Panc1 (cell line): ENCODE measurements around the gene IGF1. TPM values are rescaled to one million over a fixed set of nuclear protein-coding genes. Genes with fewer than 3 reads are reported as not detected.

Experiments
- ATAC-seq: fragments of 200-7000 bp; cut with Tn5 transposase; 2 replicates; pipeline ENCODE4 v1.9.1; 2020; ENCODE audit warnings: mild to moderate bottlenecking, moderate library complexity
- BruUV-seq: library from RNA; stranded (reverse); fragments of 400-500 nt; replicated peaks from 2 replicates; lab custom pipeline; 2021; lab: Mats Ljungman, UMichigan
- CTCF ChIA-PET: fragments of 300-600 bp; sonication (Branson Sonifier 250); formaldehyde crosslinking; loops from one replicate; lab custom pipeline; 2022; ENCODE audit warnings: antibody characterized with exemption; lab: Charles Lee
- POLR2A ChIA-PET: fragments of 300-600 bp; sonication (Branson Sonifier 250); formaldehyde crosslinking; loops from one replicate; lab custom pipeline; 2022; ENCODE audit warnings: antibody characterized with exemption; lab: Charles Lee
- DNase-seq: peaks from one replicate; pipeline ENCODE4 v3.0.0-alpha.2; 2010; ENCODE audit warnings: low read depth, low spot score
- H3K27ac ChIP-seq: 2 replicates; pipeline ENCODE4 v1.5.1; 2011; ENCODE audit warnings: mild to moderate bottlenecking, low read length, inconsistent platforms
- H3K27me3 ChIP-seq: fragments of 200-500 bp; sonication (Bioruptor generic); 2 replicates; pipeline ENCODE4 v1.6.0; 2014; ENCODE audit warnings: low read length, inconsistent platforms; ENCODE audit not compliant: control insufficient read depth, insufficient read depth
- H3K36me3 ChIP-seq: fragments of 200-500 bp; sonication (Bioruptor generic); 2 replicates; pipeline ENCODE4 v1.5.1; 2014; ENCODE audit warnings: inconsistent platforms, mild to moderate bottlenecking, low read length, moderate library complexity; ENCODE audit not compliant: control insufficient read depth, insufficient read depth
- H3K4me1 ChIP-seq: 2 replicates; pipeline ENCODE4 v1.5.1; 2011; ENCODE audit warnings: inconsistent platforms, mild to moderate bottlenecking, low read length, moderate library complexity; ENCODE audit not compliant: control insufficient read depth, insufficient read depth
- H3K4me3 ChIP-seq, 2 experiments: 2 replicates each; pipeline ENCODE4 v1.5.1; 2011 to 2012; ENCODE audit warnings: low read depth in 2 of 2, low read length in 2 of 2, mild to moderate bottlenecking in 2 of 2, inconsistent platforms in 1 of 2, moderate library complexity in 1 of 2
- H3K9me3 ChIP-seq: fragments of 200-500 bp; sonication (Bioruptor generic); 2 replicates; pipeline ENCODE4 v1.5.1; 2014; ENCODE audit warnings: low read depth, mild to moderate bottlenecking, inconsistent platforms, low read length, moderate library complexity; ENCODE audit not compliant: control insufficient read depth, insufficient read depth
- POLR2AphosphoS5 ChIP-seq: IDR thresholded peaks from 2 replicates; pipeline ENCODE4 v1.6.1; 2012; ENCODE audit warnings: mild to moderate bottlenecking, low read depth, low read length, moderate library complexity
- SIN3A ChIP-seq: IDR thresholded peaks from 2 replicates; pipeline ENCODE4 v1.6.1; 2012; ENCODE audit warnings: low read depth, mild to moderate bottlenecking, low read length, moderate library complexity, borderline replicate concordance; ENCODE audit not compliant: insufficient read depth
- TCF7L2 ChIP-seq: IDR thresholded peaks from 2 replicates; pipeline ENCODE4 v1.6.1; 2011; ENCODE audit warnings: mild to moderate bottlenecking, low read depth, low read length, inconsistent platforms
- in situ Hi-C: cut with HindIII; loops from 2 replicates; pipeline ENCODE4 v1.10.0; 2016; ENCODE audit warnings: low sequenced_read_pairs, low pct_unique_long_range_greater_than_20kb
- intact Hi-C: fragments of 100-400 bp; cut with micrococcal nuclease; formaldehyde crosslinking; loops from one replicate; pipeline ENCODE4 v1.10.0; 2022; ENCODE audit not compliant: unreplicated experiment
- total RNA-seq: library from RNA; stranded (reverse); gene quantifications from one replicate; pipeline ENCODE4 v1.2.1, GENCODE V29; 2021; ENCODE audit not compliant: unreplicated experiment
- TF ChIP-seq, protein P1 (sequence below), 2 experiments: IDR thresholded peaks; 2 replicates each; pipeline ENCODE4 v1.6.1; 2011 to 2012; ENCODE audit warnings: low read depth in 2 of 2, control low read depth in 1 of 2, low read length in 1 of 2, mild to moderate bottlenecking in 1 of 2, moderate library complexity in 1 of 2; ENCODE audit not compliant: insufficient read depth in 1 of 2
- TF ChIP-seq, protein P2 (sequence below): fragments of 450-650 bp; IDR thresholded peaks from 2 replicates; pipeline ENCODE4 v1.5.1; 2017; ENCODE audit warnings: mild to moderate bottlenecking

IGF1 gene
- total RNA-seq, 1 experiment from 2014 or later, result not detected

DNA sequence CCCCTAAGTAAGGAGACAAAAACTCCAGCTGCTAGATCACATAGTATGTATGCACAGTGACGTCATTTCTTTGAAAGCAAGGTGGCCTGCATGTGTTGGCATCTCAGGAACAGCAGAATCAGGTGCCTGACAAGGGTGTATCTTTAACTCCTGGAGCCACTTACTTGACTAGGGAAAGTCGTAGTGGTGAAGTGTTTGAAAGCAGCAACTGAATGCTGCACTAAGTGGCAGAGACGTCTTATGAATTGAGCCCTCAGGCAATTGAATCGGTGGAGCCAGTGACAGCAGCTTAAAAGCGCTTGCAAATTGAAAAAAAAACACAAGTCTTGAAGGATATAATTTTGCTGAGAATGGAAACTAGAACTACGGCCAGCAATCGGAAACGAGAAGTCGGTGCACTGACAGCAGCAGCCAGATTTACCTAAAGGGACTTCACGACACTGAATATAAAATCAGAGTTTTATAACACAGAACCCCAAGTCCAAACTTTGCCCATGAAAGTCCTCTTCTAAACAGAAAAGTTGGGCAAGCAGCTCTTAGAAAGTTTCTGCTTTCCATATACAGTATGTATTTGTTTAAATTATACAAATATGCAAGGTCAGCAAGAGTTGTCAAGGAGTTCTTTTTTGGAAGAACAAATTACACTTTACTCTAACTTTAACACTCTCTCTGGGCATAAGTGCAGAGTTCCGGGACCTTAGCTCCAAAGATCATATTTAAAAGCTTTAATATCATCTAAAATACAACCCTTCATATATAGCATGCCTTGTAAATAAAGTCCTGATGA, 1.1 kb downstream of the IGF1 start:
- ATAC-seq (no peak), DNase-seq (no peak)
- Histone ChIP-seq H3K4me1 (no peaks in the 10 kb centered on the region), H3K36me3 (no peaks in the 10 kb centered on the region), H3K4me3 (no peak overlapping the region), H3K9me3 (no peaks in the 10 kb centered on the region), H3K27me3 (no peaks in the 10 kb centered on the region), H3K27ac (no peak overlapping the region)
- CTCF ChIA-PET, result interaction anchor here (0.6 kb wide), 1 partner anchor 706 kb away, joined by 3 read pairs; no protein-coding TSS in a partner anchor
- no peak for TF ChIP-seq TCF7L2
- TF ChIP-seq, protein P1, sequence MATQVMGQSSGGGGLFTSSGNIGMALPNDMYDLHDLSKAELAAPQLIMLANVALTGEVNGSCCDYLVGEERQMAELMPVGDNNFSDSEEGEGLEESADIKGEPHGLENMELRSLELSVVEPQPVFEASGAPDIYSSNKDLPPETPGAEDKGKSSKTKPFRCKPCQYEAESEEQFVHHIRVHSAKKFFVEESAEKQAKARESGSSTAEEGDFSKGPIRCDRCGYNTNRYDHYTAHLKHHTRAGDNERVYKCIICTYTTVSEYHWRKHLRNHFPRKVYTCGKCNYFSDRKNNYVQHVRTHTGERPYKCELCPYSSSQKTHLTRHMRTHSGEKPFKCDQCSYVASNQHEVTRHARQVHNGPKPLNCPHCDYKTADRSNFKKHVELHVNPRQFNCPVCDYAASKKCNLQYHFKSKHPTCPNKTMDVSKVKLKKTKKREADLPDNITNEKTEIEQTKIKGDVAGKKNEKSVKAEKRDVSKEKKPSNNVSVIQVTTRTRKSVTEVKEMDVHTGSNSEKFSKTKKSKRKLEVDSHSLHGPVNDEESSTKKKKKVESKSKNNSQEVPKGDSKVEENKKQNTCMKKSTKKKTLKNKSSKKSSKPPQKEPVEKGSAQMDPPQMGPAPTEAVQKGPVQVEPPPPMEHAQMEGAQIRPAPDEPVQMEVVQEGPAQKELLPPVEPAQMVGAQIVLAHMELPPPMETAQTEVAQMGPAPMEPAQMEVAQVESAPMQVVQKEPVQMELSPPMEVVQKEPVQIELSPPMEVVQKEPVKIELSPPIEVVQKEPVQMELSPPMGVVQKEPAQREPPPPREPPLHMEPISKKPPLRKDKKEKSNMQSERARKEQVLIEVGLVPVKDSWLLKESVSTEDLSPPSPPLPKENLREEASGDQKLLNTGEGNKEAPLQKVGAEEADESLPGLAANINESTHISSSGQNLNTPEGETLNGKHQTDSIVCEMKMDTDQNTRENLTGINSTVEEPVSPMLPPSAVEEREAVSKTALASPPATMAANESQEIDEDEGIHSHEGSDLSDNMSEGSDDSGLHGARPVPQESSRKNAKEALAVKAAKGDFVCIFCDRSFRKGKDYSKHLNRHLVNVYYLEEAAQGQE (IDR thresholded peaks at IDR 0.05; ENCODE audit: insufficient read depth in 1 of 2, low read depth in 2 of 2, low read length in 1 of 2), result no peak
- no peak for TF ChIP-seq SIN3A
- no peak for TF ChIP-seq POLR2AphosphoS5
- TF ChIP-seq, protein P2, sequence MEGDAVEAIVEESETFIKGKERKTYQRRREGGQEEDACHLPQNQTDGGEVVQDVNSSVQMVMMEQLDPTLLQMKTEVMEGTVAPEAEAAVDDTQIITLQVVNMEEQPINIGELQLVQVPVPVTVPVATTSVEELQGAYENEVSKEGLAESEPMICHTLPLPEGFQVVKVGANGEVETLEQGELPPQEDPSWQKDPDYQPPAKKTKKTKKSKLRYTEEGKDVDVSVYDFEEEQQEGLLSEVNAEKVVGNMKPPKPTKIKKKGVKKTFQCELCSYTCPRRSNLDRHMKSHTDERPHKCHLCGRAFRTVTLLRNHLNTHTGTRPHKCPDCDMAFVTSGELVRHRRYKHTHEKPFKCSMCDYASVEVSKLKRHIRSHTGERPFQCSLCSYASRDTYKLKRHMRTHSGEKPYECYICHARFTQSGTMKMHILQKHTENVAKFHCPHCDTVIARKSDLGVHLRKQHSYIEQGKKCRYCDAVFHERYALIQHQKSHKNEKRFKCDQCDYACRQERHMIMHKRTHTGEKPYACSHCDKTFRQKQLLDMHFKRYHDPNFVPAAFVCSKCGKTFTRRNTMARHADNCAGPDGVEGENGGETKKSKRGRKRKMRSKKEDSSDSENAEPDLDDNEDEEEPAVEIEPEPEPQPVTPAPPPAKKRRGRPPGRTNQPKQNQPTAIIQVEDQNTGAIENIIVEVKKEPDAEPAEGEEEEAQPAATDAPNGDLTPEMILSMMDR, result no peak
- no TSS peak for BruUV-seq
- POLR2A ChIA-PET, result no interaction called here
- in situ Hi-C loops (no loop called here), intact Hi-C loops (loop anchor here (10.0 kb wide), 1 partner anchor 314 kb away; no protein-coding TSS in a partner anchor)

DNA sequence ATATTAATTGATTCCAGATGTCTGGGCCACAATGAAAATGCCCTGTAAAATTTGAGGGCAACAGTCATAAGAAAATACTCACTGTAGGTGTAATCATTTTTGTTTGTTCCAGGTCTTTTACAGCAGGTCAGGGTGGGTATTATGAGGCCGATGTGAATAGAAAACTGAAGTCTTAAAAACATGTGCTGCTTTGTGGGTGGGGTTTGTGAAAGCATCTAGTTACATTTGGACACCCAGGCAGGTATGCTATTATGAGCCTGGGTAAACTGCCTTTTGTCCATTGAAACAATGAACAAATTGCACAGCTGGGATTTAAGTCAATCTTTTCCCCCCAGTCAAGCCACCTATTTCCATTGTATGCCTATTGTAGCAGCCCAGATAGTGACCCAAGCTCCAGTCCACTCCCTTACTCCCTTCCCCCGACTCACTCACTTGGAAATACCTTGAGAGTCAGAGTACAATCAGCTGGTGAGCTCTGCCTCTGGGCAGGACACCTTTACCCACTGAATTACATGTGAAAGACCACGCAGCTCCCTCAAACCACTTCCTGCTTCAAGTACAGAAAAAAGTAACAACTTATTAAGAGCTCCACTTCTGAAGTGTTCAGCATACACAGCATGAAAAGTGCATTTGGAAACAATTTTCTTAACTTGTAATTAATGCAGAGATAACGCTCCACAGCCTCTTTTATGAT, 1.8 kb downstream of the IGF1 start:
- H3K36me3 ChIP-seq, result no peaks in the 10 kb centered on the region
- intact Hi-C loops (loop anchor here (10.0 kb wide), 1 partner anchor 314 kb away; no protein-coding TSS in a partner anchor), in situ Hi-C loops (no loop called here)
- no peak for ATAC-seq
- ChIA-PET CTCF (interaction anchor here (0.6 kb wide), 1 partner anchor 706 kb away, joined by 3 read pairs; no protein-coding TSS in a partner anchor), POLR2A (no interaction called here)
- no peak for DNase-seq
- H3K9me3 ChIP-seq, result no peaks in the 10 kb centered on the region
- H3K27me3 ChIP-seq, result no peaks in the 10 kb centered on the region
- TF ChIP-seq, protein P1 (IDR thresholded peaks at IDR 0.05; ENCODE audit: insufficient read depth in 1 of 2, low read depth in 2 of 2, low read length in 1 of 2), result no peak
- no peak for TF ChIP-seq SIN3A
- TF ChIP-seq POLR2AphosphoS5, result no peak
- TF ChIP-seq, protein P2, result no peak
- TF ChIP-seq TCF7L2, result no peak
- no peaks in the 10 kb centered on the region for H3K4me1 ChIP-seq
- no peak overlapping the region for H3K4me3 ChIP-seq
- no peak overlapping the region for H3K27ac ChIP-seq
- BruUV-seq, result no TSS peak
